Stimulated activated naive B cell treated with anti-CD40 and anti-IgM and Interleukin-4, amounts not matched to agents 10 μg/mL and 1 μg/mL and 100 μg/mL, for 72 hours (primary cell): ENCODE measurements around the gene PTPRN2.

Source experiments
- ATAC-seq, 2 donors: fragments of 150-1000 bp; cut with Tn5 transposase; replicated peaks; 2 replicates each; pipeline ENCODE4 v1.10.0; 2021; ENCODE audit warnings: moderate library complexity in 1 of 2
- DNase-seq: peaks from one replicate; pipeline ENCODE4 v3.0.0; 2021
- H3K27ac Mint-ChIP-seq: one replicate; pipeline ENCODE4 v1.8.0; 2022; ENCODE audit warnings: mild to moderate bottlenecking, mixed read lengths
- H3K27me3 Mint-ChIP-seq, 2 donors: one replicate each; pipeline ENCODE4 v1.8.0; 2022; ENCODE audit warnings: mixed read lengths in 2 of 2
- H3K36me3 Mint-ChIP-seq, 2 donors: one replicate each; pipeline ENCODE4 v1.8.0; 2022; ENCODE audit warnings: mixed read lengths in 2 of 2, mild to moderate bottlenecking in 1 of 2
- H3K4me1 Mint-ChIP-seq, 2 donors: one replicate each; pipeline ENCODE4 v1.8.0; 2022; ENCODE audit warnings: mixed read lengths in 2 of 2, mild to moderate bottlenecking in 1 of 2
- H3K4me3 Mint-ChIP-seq, 2 donors: one replicate each; pipeline ENCODE4 v1.8.0; 2022; ENCODE audit warnings: mild to moderate bottlenecking in 2 of 2, mixed read lengths in 2 of 2, moderate library complexity in 1 of 2
- H3K9me3 Mint-ChIP-seq, 2 donors: one replicate each; pipeline ENCODE4 v1.8.0; 2022; ENCODE audit warnings: mixed read lengths in 2 of 2, mild to moderate bottlenecking in 1 of 2

PTPRN2 gene

DNA sequence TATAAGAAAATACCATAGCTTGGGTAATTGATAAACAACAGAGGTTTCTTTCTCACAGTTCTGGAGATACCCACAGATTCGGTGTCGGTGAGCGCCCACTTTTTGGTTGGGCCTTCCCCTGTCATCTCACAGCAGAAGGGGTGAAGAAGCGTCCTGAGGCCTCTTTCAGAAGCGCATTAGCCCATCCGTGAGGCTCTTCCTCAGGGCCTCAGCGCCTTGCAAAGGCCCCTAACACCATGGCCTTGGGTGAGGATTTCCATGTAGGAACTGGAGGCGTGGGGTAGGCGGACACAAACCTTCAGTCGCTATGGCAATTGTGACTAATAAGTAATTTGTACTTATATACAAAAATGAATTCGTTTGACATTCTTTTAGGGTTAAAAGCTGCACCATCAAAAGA lies 316.0 kb downstream of the PTPRN2 start:
- H3K4me1 Mint-ChIP-seq = no peaks in the 10 kb centered on the region
- H3K27ac Mint-ChIP-seq = no peak overlapping the region
- peaks cover 0 to 3% of the 10 kb centered on the region in 2 donors for H3K36me3 Mint-ChIP-seq
- H3K4me3 Mint-ChIP-seq = no peak overlapping the region
- peaks cover 5% of the 10 kb centered on the region in 2 donors for H3K9me3 Mint-ChIP-seq
- ATAC-seq = no peak
- H3K27me3 Mint-ChIP-seq = no peaks in the 10 kb centered on the region
- no peak for DNase-seq

- Mint-ChIP-seq H3K4me1 (no peaks in the 10 kb centered on the region), H3K27ac (no peak overlapping the region), H3K9me3 (peaks cover 5% of the 10 kb centered on the region in 2 donors), H3K27me3 (no peaks in the 10 kb centered on the region), H3K4me3 (no peak overlapping the region), H3K36me3 (peaks cover 0 to 3% of the 10 kb centered on the region in 2 donors)
- DNase-seq = no peak
- no peak for ATAC-seq
These were observed 316.7 kb downstream of the PTPRN2 start for GRCh38 chr7:158270856-158271413.

- Mint-ChIP-seq H3K36me3 (peaks cover 0 to 3% of the 10 kb centered on the region in 2 donors), H3K27ac (no peak overlapping the region), H3K27me3 (no peaks in the 10 kb centered on the region), H3K4me1 (no peaks in the 10 kb centered on the region), H3K4me3 (no peak overlapping the region), H3K9me3 (peaks cover 5% of the 10 kb centered on the region in 2 donors)
- no peak for DNase-seq
- no peak for ATAC-seq
These were observed 317.4 kb downstream of the PTPRN2 start for GRCh38 chr7:158270106-158270775.

DNA sequence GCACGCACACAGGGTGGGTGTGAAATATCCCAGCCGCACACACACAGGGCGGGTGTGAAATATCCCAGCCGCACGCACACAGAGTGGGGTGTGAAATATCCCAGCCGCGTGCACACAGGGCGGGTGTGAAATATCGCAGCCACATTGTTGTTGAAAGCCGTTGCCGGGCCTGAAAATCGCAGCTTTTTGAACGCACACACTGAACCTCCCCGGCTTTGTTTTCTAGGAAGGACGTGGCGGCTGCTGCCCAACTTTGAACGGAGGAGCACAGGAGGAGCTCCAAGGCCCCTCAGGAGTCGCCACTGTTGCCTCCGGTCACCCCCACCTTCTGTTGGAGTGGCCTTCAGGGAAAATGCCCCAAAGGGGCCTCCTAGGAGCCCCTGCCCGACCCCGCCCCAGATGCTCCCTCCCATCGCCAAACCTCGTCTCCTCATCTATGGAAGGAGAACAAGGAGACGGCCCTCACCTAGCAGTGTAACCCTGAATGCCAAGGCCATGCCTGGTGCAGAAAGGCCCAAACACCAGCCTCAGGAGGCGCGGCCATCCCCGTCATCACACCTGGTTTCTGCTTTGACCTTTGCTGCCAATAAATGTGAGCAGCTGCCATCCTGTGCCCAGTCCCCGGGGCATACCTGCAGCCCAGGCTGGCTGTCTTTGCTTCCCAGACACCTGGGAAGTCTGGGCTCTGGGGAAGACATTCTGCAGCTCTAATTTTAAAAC lies 318.6 kb downstream of the PTPRN2 start:
- no peaks in the 10 kb centered on the region for H3K27me3 Mint-ChIP-seq
- H3K4me1 Mint-ChIP-seq = no peaks in the 10 kb centered on the region
- ATAC-seq = no peak
- H3K27ac Mint-ChIP-seq = no peak overlapping the region
- no peak overlapping the region for H3K4me3 Mint-ChIP-seq
- peaks cover 5% of the 10 kb centered on the region in 2 donors for H3K9me3 Mint-ChIP-seq
- DNase-seq = no peak
- peaks cover 0 to 3% of the 10 kb centered on the region in 2 donors for H3K36me3 Mint-ChIP-seq

DNA sequence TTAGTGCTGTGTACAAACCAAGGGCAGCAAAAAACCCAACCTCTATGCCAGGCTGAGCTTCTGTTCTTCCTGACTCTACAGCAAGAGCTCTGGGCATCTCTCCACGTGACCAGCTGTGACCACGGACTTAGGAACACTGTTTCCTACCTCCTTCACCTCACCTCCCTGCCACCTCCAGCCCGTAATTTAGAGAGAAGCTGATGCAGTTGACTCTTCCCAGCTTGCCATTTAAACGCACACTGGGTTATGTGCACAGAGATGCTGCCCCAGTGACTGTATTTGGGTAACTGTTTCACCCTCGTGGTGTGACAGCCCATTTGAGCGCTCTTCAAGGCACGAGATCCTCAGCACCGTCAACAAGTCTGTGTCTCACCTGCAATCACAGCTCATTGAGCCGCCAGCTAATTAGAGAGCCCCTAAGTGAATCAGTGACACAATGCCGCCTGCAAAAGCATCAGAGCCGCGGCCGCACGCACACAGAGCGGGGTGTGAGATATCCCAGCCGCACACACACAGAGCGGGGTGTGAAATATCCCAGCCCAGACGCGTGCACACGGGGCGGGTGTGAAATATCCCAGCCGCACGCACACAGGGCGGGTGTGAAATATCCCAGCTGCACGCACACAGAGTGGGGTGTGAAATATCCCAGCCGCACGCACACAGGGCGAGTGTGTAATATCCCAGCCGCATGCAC lies 319.7 kb downstream of the PTPRN2 start:
- peaks cover 3% of the 10 kb centered on the region in 2 donors for H3K9me3 Mint-ChIP-seq
- no peak for DNase-seq
- no peak for ATAC-seq
- H3K27me3 Mint-ChIP-seq = no peaks in the 10 kb centered on the region
- no peak overlapping the region for H3K4me3 Mint-ChIP-seq
- peaks cover 0 to 2% of the 10 kb centered on the region in 2 donors for H3K36me3 Mint-ChIP-seq
- H3K27ac Mint-ChIP-seq = no peak overlapping the region
- no peaks in the 10 kb centered on the region for H3K4me1 Mint-ChIP-seq

DNA sequence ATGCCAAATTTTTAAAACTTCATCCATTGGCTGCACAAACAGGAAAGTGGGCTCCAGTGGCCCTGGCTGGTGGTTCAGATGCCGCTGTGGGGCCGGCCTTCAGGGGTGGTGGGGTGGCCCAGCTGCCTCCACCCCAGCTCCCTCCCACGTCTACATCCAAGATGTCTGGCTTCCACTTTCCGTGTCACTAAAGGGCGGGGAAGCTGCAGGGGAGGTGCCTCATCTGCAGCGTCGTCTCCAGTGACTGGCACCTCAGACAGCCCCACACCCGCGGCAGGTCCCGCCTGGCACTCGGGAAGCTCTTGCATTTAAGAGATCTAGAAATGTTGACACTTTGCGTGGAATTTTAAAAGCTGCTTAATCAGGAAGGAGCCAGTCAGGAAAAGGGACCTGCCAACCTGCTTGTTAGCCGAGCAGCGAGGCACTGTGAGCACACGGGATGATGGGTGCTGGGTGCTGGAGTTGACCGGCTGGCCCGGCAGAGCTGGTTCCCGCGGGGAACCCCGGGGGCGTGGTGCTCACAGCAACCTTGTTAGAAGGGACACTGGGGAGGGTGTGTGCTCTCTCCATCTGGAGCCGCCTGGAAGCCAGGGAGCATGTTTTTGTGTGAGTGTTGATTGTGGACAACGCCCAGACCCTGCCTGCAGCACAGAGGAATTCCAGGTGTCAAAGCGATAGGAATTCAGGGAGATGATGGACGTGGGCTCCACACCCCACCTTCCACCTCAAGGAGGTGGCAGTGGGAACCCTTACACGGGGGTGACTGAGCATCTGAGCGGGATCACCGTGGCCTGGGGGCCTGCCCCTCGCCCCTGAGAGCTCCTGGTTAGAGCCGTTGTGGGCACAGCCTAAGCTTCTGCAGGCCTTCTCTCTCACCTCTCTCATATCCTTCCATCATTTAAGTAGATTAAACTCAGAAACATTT lies 320.5 kb downstream of the PTPRN2 start:
- Mint-ChIP-seq H3K27me3 (no peaks in the 10 kb centered on the region), H3K36me3 (no peaks in the 10 kb centered on the region), H3K9me3 (peaks cover 0 to 1% of the 10 kb centered on the region in 2 donors), H3K4me1 (no peaks in the 10 kb centered on the region), H3K27ac (no peak overlapping the region), H3K4me3 (no peak overlapping the region)
- DNase-seq = no peak
- no peak for ATAC-seq

DNA sequence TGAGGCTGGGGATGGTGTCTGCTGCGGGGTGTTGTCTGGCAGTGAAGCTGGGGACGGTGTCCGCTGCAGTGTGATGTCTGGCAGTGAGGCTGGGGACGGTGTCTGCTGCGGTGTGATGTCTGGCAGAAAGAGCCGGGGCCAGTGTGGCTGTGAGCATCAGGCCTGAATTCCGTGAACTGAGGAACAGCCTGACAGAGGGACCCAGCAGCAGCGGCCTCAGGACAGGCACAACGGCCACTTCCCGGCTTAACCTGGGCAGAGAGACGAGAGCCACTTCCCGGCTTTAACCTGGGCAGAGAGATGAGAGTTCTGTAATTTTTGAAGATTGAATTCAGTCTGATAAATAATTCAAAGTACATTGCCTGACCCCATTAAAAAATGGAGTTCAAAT lies 321.2 kb downstream of the PTPRN2 start:
- ATAC-seq = no peak
- no peak for DNase-seq
- Mint-ChIP-seq H3K27ac (no peak overlapping the region), H3K27me3 (no peaks in the 10 kb centered on the region), H3K9me3 (peaks cover 0 to 1% of the 10 kb centered on the region in 2 donors), H3K4me3 (no peak overlapping the region), H3K4me1 (no peaks in the 10 kb centered on the region), H3K36me3 (no peaks in the 10 kb centered on the region)

DNA sequence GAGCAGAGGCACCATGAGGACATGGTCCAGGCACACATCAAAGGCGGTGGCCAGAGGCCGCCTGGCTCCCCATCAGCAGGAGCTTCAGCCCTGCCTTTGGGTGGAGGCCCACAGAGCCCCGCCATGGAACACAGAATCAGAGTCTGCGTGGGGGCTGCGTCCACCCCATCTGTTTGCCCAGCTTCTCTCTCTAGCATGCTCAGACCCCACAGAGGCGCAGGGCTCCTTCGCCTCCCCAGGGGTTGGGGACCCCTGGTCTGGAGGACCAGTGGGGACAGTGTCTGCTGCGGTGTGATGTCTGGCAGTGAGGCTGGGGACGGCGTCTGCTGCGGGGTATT lies 321.9 kb downstream of the PTPRN2 start:
- ATAC-seq (no peak), DNase-seq (no peak)
- H3K36me3 Mint-ChIP-seq = no peaks in the 10 kb centered on the region
- no peak overlapping the region for H3K27ac Mint-ChIP-seq
- no peaks in the 10 kb centered on the region for H3K27me3 Mint-ChIP-seq
- no peaks in the 10 kb centered on the region for H3K4me1 Mint-ChIP-seq
- no peak overlapping the region for H3K4me3 Mint-ChIP-seq
- peaks cover 0 to 1% of the 10 kb centered on the region in 2 donors for H3K9me3 Mint-ChIP-seq

- no peak for ATAC-seq
- peaks cover 0 to 1% of the 10 kb centered on the region in 2 donors for H3K9me3 Mint-ChIP-seq
- no peak overlapping the region for H3K4me3 Mint-ChIP-seq
- H3K27ac Mint-ChIP-seq = no peak overlapping the region
- no peaks in the 10 kb centered on the region for H3K36me3 Mint-ChIP-seq
- no peak for DNase-seq
- no peaks in the 10 kb centered on the region for H3K4me1 Mint-ChIP-seq
- H3K27me3 Mint-ChIP-seq = no peaks in the 10 kb centered on the region
These were observed 322.5 kb downstream of the PTPRN2 start for GRCh38 chr7:158264881-158265742.

GRCh38 chr7:158263964-158264748 lies 323.5 kb downstream of the PTPRN2 start:
- H3K36me3 Mint-ChIP-seq = no peaks in the 10 kb centered on the region
- H3K27me3 Mint-ChIP-seq = no peaks in the 10 kb centered on the region
- ATAC-seq = no peak
- H3K4me1 Mint-ChIP-seq = no peaks in the 10 kb centered on the region
- DNase-seq = no peak
- no peak overlapping the region for H3K4me3 Mint-ChIP-seq
- no peak overlapping the region for H3K27ac Mint-ChIP-seq
- no peaks in the 10 kb centered on the region for H3K9me3 Mint-ChIP-seq

- H3K36me3 Mint-ChIP-seq = no peaks in the 10 kb centered on the region
- DNase-seq = no peak
- no peak for ATAC-seq
- H3K9me3 Mint-ChIP-seq = no peaks in the 10 kb centered on the region
- no peak overlapping the region for H3K4me3 Mint-ChIP-seq
- no peaks in the 10 kb centered on the region for H3K27me3 Mint-ChIP-seq
- H3K27ac Mint-ChIP-seq = no peak overlapping the region
- no peaks in the 10 kb centered on the region for H3K4me1 Mint-ChIP-seq
These were observed 324.3 kb downstream of the PTPRN2 start for GRCh38 chr7:158263110-158263963.
